Measurements from ENCODE around the gene GPR179. TPM values are rescaled to one million over a fixed set of nuclear protein-coding genes. Genes with fewer than 3 reads are reported as not detected.

GPR179 gene
- polyA plus RNA-seq, 2 of the 4 experiments (the other 2 are of a cell fraction): 0.04 to 0.08 TPM

GRCh38 chr17:38355251-38355650 is 11.5 kb upstream of the GPR179 start:
- POLR2A ChIA-PET: no interaction called here
- Histone ChIP-seq H3K4me3 (no peak overlapping the region), H3K4me1 (peaks cover 32% of the 10 kb centered on the region), H3K4me2 (no peak overlapping the region), H3K27ac (no peak overlapping the region), H3K9me3 (no peaks in the 10 kb centered on the region)
- TF ChIP-seq MYC (IDR thresholded peaks at IDR 0.05; ENCODE audit: borderline replicate concordance, low read length): no peak
- TF ChIP-seq CBX2 (IDR thresholded peaks at IDR 0.05; ENCODE audit: borderline replicate concordance, low read depth): no peak
- TF ChIP-seq GATA3 (IDR thresholded peaks at IDR 0.05; ENCODE audit: borderline replicate concordance): no peak
- no peak for TF ChIP-seq MAX (IDR thresholded peaks at IDR 0.05)
- TF ChIP-seq EHF (CRISPR knock-in tag; IDR thresholded peaks at IDR 0.05): no peak
- TF ChIP-seq EP300 (IDR thresholded peaks at IDR 0.05): no peak
- no peak for TF ChIP-seq TP53 (CRISPR knock-in tag; IDR thresholded peaks at IDR 0.05)
- TF ChIP-seq HOXB13 (CRISPR knock-in tag; IDR thresholded peaks at IDR 0.05; ENCODE audit: low read depth): no peak
- FAIRE-seq (no peak), DNase-seq (ENCODE audit: low read depth in 1 of 2, low spot score in 1 of 2) (no peak), ATAC-seq (no peak)
- CTCF ChIA-PET: interaction anchor here (0.8 to 27.2 kb wide), 14 partner anchors 9 to 473 kb away, joined by 3 to 675 read pairs (median 4); no protein-coding TSS in a partner anchor
- 88% methylated on average over 4 of the region's 4 CpGs for WGBS (ENCODE audit: missing lambda C conversion rate)

- DNase-seq (ENCODE audit: low read depth in 1 of 2, low spot score in 1 of 2): no peak
- ATAC-seq: no peak
- no peak for FAIRE-seq
- ChIA-PET CTCF (interaction anchor here (0.6 to 27.2 kb wide), 19 partner anchors 10 to 472 kb away, joined by 3 to 675 read pairs (median 3); no protein-coding TSS in a partner anchor), POLR2A (no interaction called here)
- WGBS (ENCODE audit: missing lambda C conversion rate): 92% methylated on average over 7 of the region's 7 CpGs
- Histone ChIP-seq H3K27ac (no peak overlapping the region), H3K4me3 (no peak overlapping the region), H3K4me2 (peak overlapping the region; percentile 75), H3K4me1 (peaks cover 32% of the 10 kb centered on the region), H3K9me3 (no peaks in the 10 kb centered on the region)
- TF ChIP-seq RCOR1 (IDR thresholded peaks at IDR 0.05; ENCODE audit: low read depth, low read length) (no peak), USF2 (IDR thresholded peaks at IDR 0.05) (no peak), KDM1A (IDR thresholded peaks at IDR 0.05; ENCODE audit: low read depth) (no peak), ZFP36 (IDR thresholded peaks at IDR 0.05; ENCODE audit: borderline replicate concordance, partially characterized antibody) (no peak)
Observed at GRCh38 chr17:38354466-38354865, 10.7 kb upstream of the GPR179 start.

- WGBS (ENCODE audit: missing lambda C conversion rate): 92% methylated on average over 13 of the region's 13 CpGs
- peaks cover 32% of the 10 kb centered on the region for H3K4me1 ChIP-seq
- H3K27ac ChIP-seq: no peak overlapping the region
- ChIA-PET CTCF (interaction anchor here (0.9 to 27.2 kb wide), 13 partner anchors 10 to 314 kb away, joined by 3 to 675 read pairs (median 4); partner anchors contain the start of gene GPR179), POLR2A (no interaction called here)
- no peak overlapping the region; the same call in 2 of the 3 replicates for H3K4me3 ChIP-seq
- FAIRE-seq (no peak), ATAC-seq (no peak), DNase-seq (ENCODE audit: low read depth in 1 of 2, low spot score in 1 of 2) (no peak)
- no peaks in the 10 kb centered on the region for H3K9me3 ChIP-seq
- peak overlapping the region; percentile 75 for H3K4me2 ChIP-seq
- TF ChIP-seq NPAS2 (CRISPR knock-in tag; IDR thresholded peaks at IDR 0.05; ENCODE audit: borderline replicate concordance): no peak
- no peak for TF ChIP-seq ESRRA (IDR thresholded peaks at IDR 0.05; ENCODE audit: borderline replicate concordance, low read length)
Observed at GRCh38 chr17:38353668-38354067, 9.9 kb upstream of the GPR179 start.

GRCh38 chr17:38353086-38353604 is 9.4 kb upstream of the GPR179 start:
- no peak for FAIRE-seq
- Histone ChIP-seq H3K27ac (peak overlapping the region; percentile 96 to 99; a peak in 4 of 6 replicates), H3K4me1 (peaks cover 32% of the 10 kb centered on the region), H3K9me3 (no peaks in the 10 kb centered on the region), H3K4me2 (peak overlapping the region; percentile 75), H3K4me3 (peak overlapping the region; percentile 95)
- WGBS (ENCODE audit: missing lambda C conversion rate): 61% methylated on average over 8 of the region's 8 CpGs
- CTCF ChIA-PET: interaction anchor here (1.4 to 27.2 kb wide), 9 partner anchors 9 to 314 kb away, joined by 4 to 675 read pairs (median 10); partner anchors contain the start of gene GPR179
- POLR2A ChIA-PET: no interaction called here
- ATAC-seq: no peak
- no peak for DNase-seq (ENCODE audit: low read depth in 1 of 2, low spot score in 1 of 2)
- TF ChIP-seq CTCF (IDR thresholded peaks at IDR 0.05): no peak
- TF ChIP-seq NPAS2 (CRISPR knock-in tag; IDR thresholded peaks at IDR 0.05; ENCODE audit: borderline replicate concordance): no peak
- TF ChIP-seq RAD21 (conservative IDR thresholded peaks at IDR 0.05 in 1 of 2, IDR thresholded peaks at IDR 0.05 in 1 of 2): no peak
- no peak for TF ChIP-seq ZFP36 (IDR thresholded peaks at IDR 0.05; ENCODE audit: borderline replicate concordance, partially characterized antibody)
- TF ChIP-seq FOSB (CRISPR knock-in tag; IDR thresholded peaks at IDR 0.05): no peak
- no peak for TF ChIP-seq SREBF2 (IDR thresholded peaks at IDR 0.05)
- no peak for TF ChIP-seq POLR2AphosphoS2 (conservative IDR thresholded peaks at IDR 0.05; ENCODE audit: low read length)
- TF ChIP-seq MAFK (IDR thresholded peaks at IDR 0.05; ENCODE audit: partially characterized antibody): no peak
- no peak for TF ChIP-seq NR3C1 (IDR thresholded peaks at IDR 0.05)
- no peak for TF ChIP-seq HDAC2 (IDR thresholded peaks at IDR 0.05)
- no peak for TF ChIP-seq HOXA7 (CRISPR knock-in tag; IDR thresholded peaks at IDR 0.05)
- TF ChIP-seq JUN (IDR thresholded peaks at IDR 0.05): no peak
- TF ChIP-seq CBX2 (IDR thresholded peaks at IDR 0.05; ENCODE audit: borderline replicate concordance, low read depth): no peak
